ENCODE measurements around the gene LYRM1.
A peak's percentile ranks its signal among the peaks of the same experiment; 100 is the strongest.

Gene LYRM1

GRCh38 chr16:20899477-20900298, 883 bp upstream of the LYRM1 start:
- in situ Hi-C loops (cut with HindIII; ENCODE audit: low sequenced_read_pairs) = no loop called here
- H3K4me3 ChIP-seq (ENCODE audit: low read depth, low read length) = peak overlapping the region; percentile 96
- DNase-seq (ENCODE audit: low read depth, low spot score) = peak; percentile 36
- TF ChIP-seq CTCF (IDR thresholded peaks at IDR 0.05; ENCODE audit: low read depth, low read length) = no peak

- no peak for TF ChIP-seq CTCF (IDR thresholded peaks at IDR 0.05; ENCODE audit: low read depth, low read length)
- in situ Hi-C loops (cut with HindIII; ENCODE audit: low sequenced_read_pairs) = no loop called here
- DNase-seq (ENCODE audit: low read depth, low spot score) = no peak
- H3K4me3 ChIP-seq (ENCODE audit: low read depth, low read length) = peak overlapping the region; percentile 96
Observed at GRCh38 chr16:20901068-20901435, 481 bp downstream of the LYRM1 start.

GRCh38 chr16:20901436-20902112, 1.0 kb downstream of the LYRM1 start:
- peak; percentile 57 for DNase-seq (ENCODE audit: low read depth, low spot score)

GRCh38 chr16:20902426-20902825, 1.9 kb downstream of the LYRM1 start:
- DNase-seq (ENCODE audit: low read depth, low spot score) = no peak
- in situ Hi-C loops (cut with HindIII; ENCODE audit: low sequenced_read_pairs) = no loop called here
- no peak for TF ChIP-seq CTCF (IDR thresholded peaks at IDR 0.05; ENCODE audit: low read depth, low read length)
- no peak overlapping the region for H3K4me3 ChIP-seq (ENCODE audit: low read depth, low read length)

More at GRCh38 chr16:20901436-20902112, 1.0 kb downstream of the LYRM1 start:
- in situ Hi-C loops (cut with HindIII; ENCODE audit: low sequenced_read_pairs) = no loop called here
- H3K4me3 ChIP-seq (ENCODE audit: low read depth, low read length) = peak overlapping the region; percentile 96
- TF ChIP-seq CTCF (IDR thresholded peaks at IDR 0.05; ENCODE audit: low read depth, low read length) = no peak

GRCh38 chr16:20903116-20903898, 2.7 kb downstream of the LYRM1 start:
- H3K4me3 ChIP-seq (ENCODE audit: low read depth, low read length) = no peak overlapping the region
- no peak for TF ChIP-seq CTCF (IDR thresholded peaks at IDR 0.05; ENCODE audit: low read depth, low read length)
- no peak for DNase-seq (ENCODE audit: low read depth, low spot score)
- in situ Hi-C loops (cut with HindIII; ENCODE audit: low sequenced_read_pairs) = no loop called here

- no peak overlapping the region for H3K4me3 ChIP-seq (ENCODE audit: low read depth, low read length)
- no peak for TF ChIP-seq CTCF (IDR thresholded peaks at IDR 0.05; ENCODE audit: low read depth, low read length)
- in situ Hi-C loops (cut with HindIII; ENCODE audit: low sequenced_read_pairs) = no loop called here
- DNase-seq (ENCODE audit: low read depth, low spot score) = no peak
Observed at GRCh38 chr16:20903899-20904506, 3.4 kb downstream of the LYRM1 start.

All from astrocyte of the spinal cord (primary cell).